Rectal smooth muscle tissue (tissue), 1 donor: Measurements from ENCODE around the gene KCNJ6.

ENCODE experiments used
- H3K27ac ChIP-seq: one replicate; pipeline ENCODE4 v1.7.0; 2013; ENCODE audit warnings: low read depth, low read length, inconsistent platforms
- H3K27me3 ChIP-seq: one replicate; pipeline ENCODE4 v1.7.0; 2013; ENCODE audit warnings: low read length; ENCODE audit not compliant: control insufficient read depth, insufficient read depth
- H3K36me3 ChIP-seq: one replicate; pipeline ENCODE4 v1.7.0; 2013; ENCODE audit warnings: low read length; ENCODE audit not compliant: control insufficient read depth, insufficient read depth
- H3K4me1 ChIP-seq: one replicate; pipeline ENCODE4 v1.7.0; 2013; ENCODE audit warnings: low read length; ENCODE audit not compliant: control insufficient read depth, insufficient read depth
- H3K4me3 ChIP-seq: one replicate; pipeline ENCODE4 v1.7.0; 2013; ENCODE audit warnings: low read length
- H3K9ac ChIP-seq: one replicate; pipeline ENCODE4 v1.7.0; 2013; ENCODE audit warnings: low read length

Gene KCNJ6

DNA sequence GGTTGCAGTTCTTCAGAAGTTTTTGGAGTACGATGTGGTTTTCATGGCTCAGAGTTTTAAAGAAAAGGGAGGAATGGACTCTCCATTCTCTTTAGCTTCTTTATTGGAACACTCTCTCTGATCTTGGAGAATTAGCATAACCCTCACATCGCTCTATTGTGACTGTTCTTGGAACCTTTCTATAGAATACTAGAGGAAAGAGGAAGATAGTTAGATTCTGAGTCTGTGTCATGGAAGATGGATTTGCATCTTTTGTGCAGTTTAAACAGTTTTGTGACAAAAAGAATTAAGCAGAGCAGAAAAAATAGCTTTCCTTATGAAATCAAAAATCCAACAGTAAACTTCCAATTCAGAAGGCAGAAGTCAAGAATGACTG is 61.0 kb downstream of the KCNJ6 start:
- Histone ChIP-seq H3K4me1 (no peaks in the 10 kb centered on the region), H3K4me3 (no peak overlapping the region), H3K36me3 (no peaks in the 10 kb centered on the region), H3K27me3 (no peaks in the 10 kb centered on the region), H3K9ac (no peak overlapping the region), H3K27ac (no peak overlapping the region)

DNA sequence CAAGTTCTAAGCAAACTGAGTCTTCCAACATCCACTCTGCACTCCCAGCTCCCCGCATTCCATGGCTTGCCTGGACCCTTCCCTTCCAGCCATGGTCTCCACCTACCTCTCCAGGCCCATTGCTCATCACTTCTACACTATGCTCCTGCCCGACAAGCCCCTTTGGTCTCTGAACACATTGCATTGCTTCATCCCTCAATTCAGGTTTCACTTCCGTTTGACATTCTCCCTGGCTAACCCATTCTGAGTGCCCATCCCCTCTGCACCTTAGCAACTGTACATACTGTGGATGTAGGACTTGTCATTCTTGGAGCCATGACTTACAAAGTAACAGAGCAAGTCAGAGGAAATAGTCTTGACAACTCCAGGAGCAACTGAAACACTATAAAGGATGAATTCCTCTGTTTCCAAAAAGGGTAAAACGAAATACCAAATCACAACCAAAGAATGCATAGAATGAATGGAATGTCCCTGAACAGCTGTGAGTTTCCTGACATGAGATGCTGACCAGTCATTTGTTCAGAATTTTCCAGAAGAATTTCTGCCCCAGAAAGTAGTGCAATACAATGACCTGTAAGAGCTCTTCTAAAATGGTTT is 66.7 kb downstream of the KCNJ6 start:
- Histone ChIP-seq H3K4me1 (no peaks in the 10 kb centered on the region), H3K36me3 (no peaks in the 10 kb centered on the region), H3K27ac (no peak overlapping the region), H3K4me3 (no peak overlapping the region), H3K27me3 (no peaks in the 10 kb centered on the region), H3K9ac (no peak overlapping the region)

GRCh38 chr21:37848721-37849490 is 67.4 kb downstream of the KCNJ6 start:
- Histone ChIP-seq H3K4me1 (no peaks in the 10 kb centered on the region), H3K9ac (no peak overlapping the region), H3K36me3 (no peaks in the 10 kb centered on the region), H3K27me3 (no peaks in the 10 kb centered on the region), H3K4me3 (no peak overlapping the region), H3K27ac (no peak overlapping the region)

DNA sequence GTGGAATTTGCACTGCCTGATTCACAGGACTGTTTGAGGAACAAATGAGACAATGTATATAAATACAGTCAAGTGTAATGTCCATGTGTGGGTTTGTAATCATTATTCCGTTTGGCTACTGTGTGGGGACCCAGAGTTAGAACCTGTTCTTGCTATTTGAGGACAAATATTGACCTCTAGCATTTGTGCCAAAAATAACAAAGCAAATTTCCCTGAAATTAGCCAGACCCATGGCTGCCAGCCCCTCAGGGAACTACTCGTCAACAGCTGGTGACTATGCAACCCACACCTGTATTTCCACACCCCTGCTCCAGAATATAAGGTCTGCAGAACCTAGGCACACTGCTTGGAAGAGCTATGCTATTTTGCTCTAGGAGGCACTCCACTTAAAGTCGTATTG is 70.7 kb downstream of the KCNJ6 start:
- Histone ChIP-seq H3K9ac (no peak overlapping the region), H3K36me3 (no peaks in the 10 kb centered on the region), H3K27ac (no peak overlapping the region), H3K4me3 (no peak overlapping the region), H3K27me3 (no peaks in the 10 kb centered on the region), H3K4me1 (no peaks in the 10 kb centered on the region)

- H3K27me3 ChIP-seq = no peaks in the 10 kb centered on the region
- no peak overlapping the region for H3K27ac ChIP-seq
- H3K36me3 ChIP-seq = no peaks in the 10 kb centered on the region
- no peaks in the 10 kb centered on the region for H3K4me1 ChIP-seq
- no peak overlapping the region for H3K4me3 ChIP-seq
- H3K9ac ChIP-seq = no peak overlapping the region
Observed at GRCh38 chr21:37843191-37843590, 73.1 kb downstream of the KCNJ6 start.

- Histone ChIP-seq H3K27ac (no peak overlapping the region), H3K9ac (no peak overlapping the region), H3K27me3 (no peaks in the 10 kb centered on the region), H3K4me3 (no peak overlapping the region), H3K36me3 (no peaks in the 10 kb centered on the region), H3K4me1 (no peaks in the 10 kb centered on the region)
Observed at GRCh38 chr21:37842163-37842919, 73.9 kb downstream of the KCNJ6 start.

- H3K27me3 ChIP-seq = peaks cover 1% of the 10 kb centered on the region
- H3K4me1 ChIP-seq = no peaks in the 10 kb centered on the region
- no peak overlapping the region for H3K4me3 ChIP-seq
- no peak overlapping the region for H3K27ac ChIP-seq
- no peaks in the 10 kb centered on the region for H3K36me3 ChIP-seq
- no peak overlapping the region for H3K9ac ChIP-seq
Observed at GRCh38 chr21:37837381-37837780, 78.9 kb downstream of the KCNJ6 start.

DNA sequence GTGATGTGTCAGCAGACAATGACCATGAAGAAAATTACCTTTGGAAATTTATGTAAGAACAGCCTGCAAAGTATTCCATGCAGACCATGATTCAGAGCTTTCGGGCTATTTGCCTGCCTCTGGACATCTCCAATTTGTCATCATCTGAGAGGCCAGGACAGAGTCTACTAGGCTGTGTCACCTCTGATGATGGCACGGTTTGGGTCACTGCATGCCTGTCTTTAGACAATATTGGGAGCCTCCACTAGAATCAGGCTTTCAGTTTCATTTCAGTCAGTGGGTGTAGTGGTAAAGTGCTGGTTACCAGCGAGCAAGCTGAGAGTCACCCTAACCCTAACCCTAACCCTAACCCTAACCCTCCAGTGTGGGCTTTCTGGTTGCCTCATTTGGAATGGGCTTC is 80.8 kb downstream of the KCNJ6 start:
- Histone ChIP-seq H3K27ac (no peak overlapping the region), H3K9ac (no peak overlapping the region), H3K36me3 (no peaks in the 10 kb centered on the region)

DNA sequence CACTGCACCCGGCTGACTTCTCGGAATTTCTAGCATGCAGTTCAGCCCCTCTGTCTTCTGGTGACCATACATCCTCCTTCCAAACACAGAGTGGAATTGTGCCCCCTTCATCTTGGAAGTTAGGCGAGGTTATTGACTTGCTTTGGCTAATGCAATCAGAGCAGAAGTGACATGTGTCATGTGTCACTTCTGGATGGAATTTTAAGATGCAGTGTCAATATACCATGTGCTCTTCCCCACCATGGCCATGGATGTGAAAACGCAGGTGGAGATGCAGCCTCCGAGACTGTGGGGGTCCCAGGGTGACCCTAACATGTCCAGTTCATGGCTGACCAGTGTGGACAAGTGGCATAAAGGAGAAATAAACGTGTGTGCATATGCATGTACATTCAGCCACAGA is 83.0 kb downstream of the KCNJ6 start:
- Histone ChIP-seq H3K36me3 (no peaks in the 10 kb centered on the region), H3K4me1 (no peaks in the 10 kb centered on the region), H3K9ac (no peak overlapping the region), H3K27ac (no peak overlapping the region), H3K27me3 (peaks cover 2% of the 10 kb centered on the region), H3K4me3 (no peak overlapping the region)

More for the DNA sequence above, 80.8 kb downstream of the KCNJ6 start:
- Histone ChIP-seq H3K27me3 (peaks cover 2% of the 10 kb centered on the region), H3K4me1 (no peaks in the 10 kb centered on the region), H3K4me3 (no peak overlapping the region)

DNA sequence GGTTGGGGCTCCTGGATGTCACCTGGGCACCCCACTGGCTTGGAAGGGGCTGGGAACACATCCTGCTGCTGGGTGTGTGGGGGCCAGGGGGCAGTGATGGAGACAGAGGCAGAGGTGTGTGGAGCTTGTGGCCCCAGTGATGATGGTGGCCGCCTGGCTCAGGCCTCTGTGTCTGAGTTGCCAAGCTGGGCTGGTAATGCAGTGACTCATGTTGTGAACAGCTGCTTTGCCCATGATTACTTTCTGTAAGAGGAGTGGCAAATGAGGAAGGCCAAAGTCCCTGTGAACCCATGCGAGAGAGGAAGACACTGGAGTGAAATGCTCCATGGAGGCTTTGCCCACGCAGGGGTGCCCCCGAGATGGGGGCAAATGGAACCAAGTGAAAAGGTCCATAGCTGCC is 86.8 kb downstream of the KCNJ6 start:
- H3K9ac ChIP-seq = no peak overlapping the region
- H3K27me3 ChIP-seq = peaks cover 2% of the 10 kb centered on the region
- H3K4me3 ChIP-seq = no peak overlapping the region
- H3K27ac ChIP-seq = no peak overlapping the region
- no peaks in the 10 kb centered on the region for H3K4me1 ChIP-seq
- H3K36me3 ChIP-seq = no peaks in the 10 kb centered on the region

- no peak overlapping the region for H3K4me3 ChIP-seq
- no peak overlapping the region for H3K9ac ChIP-seq
- H3K27me3 ChIP-seq = peaks cover 2% of the 10 kb centered on the region
- no peaks in the 10 kb centered on the region for H3K36me3 ChIP-seq
- no peaks in the 10 kb centered on the region for H3K4me1 ChIP-seq
- no peak overlapping the region for H3K27ac ChIP-seq
Observed at GRCh38 chr21:37828991-37829390, 87.3 kb downstream of the KCNJ6 start.

GRCh38 chr21:37828556-37828955 is 87.7 kb downstream of the KCNJ6 start:
- no peak overlapping the region for H3K9ac ChIP-seq
- no peaks in the 10 kb centered on the region for H3K36me3 ChIP-seq
- no peaks in the 10 kb centered on the region for H3K4me1 ChIP-seq
- peaks cover 2% of the 10 kb centered on the region for H3K27me3 ChIP-seq
- no peak overlapping the region for H3K27ac ChIP-seq
- H3K4me3 ChIP-seq = no peak overlapping the region
